ENCODE measurements around the gene KMO. TPM values are rescaled to one million over a fixed set of nuclear protein-coding genes. Genes with fewer than 3 reads are reported as not detected.
A peak's percentile ranks its signal among the peaks of the same experiment; 100 is the strongest.

Gene KMO
- total and polyA plus RNA-seq, 4 donors: 2.2 to 9.9 (median 6.4) TPM

DNA sequence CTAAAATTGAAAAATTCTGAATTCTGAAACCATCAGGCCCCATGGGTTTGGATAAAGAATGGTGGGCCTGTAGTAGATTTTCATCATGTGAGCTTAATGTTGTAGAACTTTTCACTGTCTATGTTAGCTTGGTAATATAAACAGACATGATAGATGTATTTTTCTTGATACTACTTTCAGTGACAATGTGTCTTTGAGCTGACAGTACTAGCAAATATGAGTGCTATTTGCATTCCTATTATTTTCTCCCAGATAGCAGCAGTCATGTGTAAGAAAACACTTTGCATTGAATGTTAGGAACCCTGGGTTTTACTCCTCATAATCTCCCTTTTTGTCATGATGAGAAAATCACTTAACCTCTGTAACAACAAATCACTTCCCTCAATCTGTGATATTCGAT, 18.1 kb downstream of the KMO start:
- Histone ChIP-seq H3K4me3 (no peak overlapping the region), H3K27me3 (ENCODE audit: control insufficient read depth in 3 of 3, insufficient read depth in 3 of 3, low read length in 2 of 3) (no peaks in the 10 kb centered on the region), H3K9me3 (ENCODE audit: control insufficient read depth in 4 of 4, insufficient read depth in 3 of 4, low read length in 3 of 4) (no peaks in the 10 kb centered on the region), H3K4me1 (ENCODE audit: control insufficient read depth in 5 of 5, insufficient read depth in 5 of 5, low read length in 5 of 5) (no peaks in the 10 kb centered on the region), H3K27ac (ENCODE audit: low read depth in 1 of 2, low read length in 1 of 2) (no peak overlapping the region), H3K9ac (ENCODE audit: insufficient read depth in 1 of 2, low read length in 2 of 2) (no peak overlapping the region), H3K36me3 (ENCODE audit: control insufficient read depth in 4 of 4, insufficient read depth in 4 of 4, low read length in 4 of 4) (no peaks in the 10 kb centered on the region)
- DNase-seq (no peak), ATAC-seq (ENCODE audit: insufficient read depth, low FRiP score) (no peak)
- 82 to 86% methylated on average over 1 of the region's 1 CpG for WGBS, 2 donors
- TF ChIP-seq, protein P1, sequence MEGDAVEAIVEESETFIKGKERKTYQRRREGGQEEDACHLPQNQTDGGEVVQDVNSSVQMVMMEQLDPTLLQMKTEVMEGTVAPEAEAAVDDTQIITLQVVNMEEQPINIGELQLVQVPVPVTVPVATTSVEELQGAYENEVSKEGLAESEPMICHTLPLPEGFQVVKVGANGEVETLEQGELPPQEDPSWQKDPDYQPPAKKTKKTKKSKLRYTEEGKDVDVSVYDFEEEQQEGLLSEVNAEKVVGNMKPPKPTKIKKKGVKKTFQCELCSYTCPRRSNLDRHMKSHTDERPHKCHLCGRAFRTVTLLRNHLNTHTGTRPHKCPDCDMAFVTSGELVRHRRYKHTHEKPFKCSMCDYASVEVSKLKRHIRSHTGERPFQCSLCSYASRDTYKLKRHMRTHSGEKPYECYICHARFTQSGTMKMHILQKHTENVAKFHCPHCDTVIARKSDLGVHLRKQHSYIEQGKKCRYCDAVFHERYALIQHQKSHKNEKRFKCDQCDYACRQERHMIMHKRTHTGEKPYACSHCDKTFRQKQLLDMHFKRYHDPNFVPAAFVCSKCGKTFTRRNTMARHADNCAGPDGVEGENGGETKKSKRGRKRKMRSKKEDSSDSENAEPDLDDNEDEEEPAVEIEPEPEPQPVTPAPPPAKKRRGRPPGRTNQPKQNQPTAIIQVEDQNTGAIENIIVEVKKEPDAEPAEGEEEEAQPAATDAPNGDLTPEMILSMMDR (IDR thresholded peaks at IDR 0.05; ENCODE audit: control extremely low read depth, extremely low read depth): no peak

DNA sequence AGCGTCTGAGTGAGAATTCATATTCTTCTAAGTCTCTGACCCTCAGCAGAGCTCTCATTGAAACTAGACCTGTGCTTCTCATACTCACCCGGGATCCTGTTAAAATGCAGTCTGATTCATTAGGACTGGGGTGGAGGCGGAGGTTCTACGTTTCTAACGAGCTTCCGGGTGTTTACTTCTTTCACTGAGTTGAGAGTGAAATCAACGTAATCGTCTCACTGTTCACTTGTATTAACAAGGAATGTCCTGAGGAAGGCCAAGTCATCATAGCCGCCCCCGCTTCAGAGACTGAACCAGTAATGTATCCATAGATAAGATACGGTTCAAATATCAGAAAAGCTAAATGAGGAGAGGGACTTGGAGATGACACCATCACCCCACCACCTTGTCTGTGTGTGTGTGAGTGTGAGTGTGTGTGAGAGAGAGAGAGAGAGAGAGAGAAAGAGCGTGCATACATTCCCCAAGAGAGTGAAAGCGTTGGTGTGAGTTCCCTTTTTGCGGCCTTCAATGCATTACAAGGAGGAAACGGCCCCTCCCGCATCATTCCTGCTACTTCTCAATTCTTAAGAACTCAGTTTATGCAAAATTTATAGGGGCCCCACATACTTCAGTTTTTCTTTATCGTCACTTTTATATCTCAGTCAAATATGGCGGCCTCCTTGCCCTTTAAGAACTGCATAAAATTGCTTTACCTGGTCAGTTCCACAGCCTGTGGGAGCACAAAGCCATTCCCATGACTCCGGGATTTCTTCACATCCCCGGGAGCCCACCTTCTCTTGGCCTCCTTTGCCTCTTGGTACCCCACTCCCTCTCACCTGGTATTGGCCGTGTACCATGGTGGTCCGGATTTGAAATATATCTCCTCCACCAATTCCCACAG, 19.8 kb downstream of the KMO start:
- no peak overlapping the region for H3K9ac ChIP-seq (ENCODE audit: insufficient read depth in 1 of 2, low read length in 2 of 2)
- 33 to 52% methylated on average over 22 of the region's 22 CpGs for WGBS, 2 donors
- H3K36me3 ChIP-seq (ENCODE audit: control insufficient read depth in 4 of 4, insufficient read depth in 4 of 4, low read length in 4 of 4): no peaks in the 10 kb centered on the region
- H3K9me3 ChIP-seq (ENCODE audit: control insufficient read depth in 4 of 4, insufficient read depth in 3 of 4, low read length in 3 of 4): no peaks in the 10 kb centered on the region
- ATAC-seq (ENCODE audit: insufficient read depth, low FRiP score): peak; percentile 66
- TF ChIP-seq, protein P1 (IDR thresholded peaks at IDR 0.05; ENCODE audit: control extremely low read depth, extremely low read depth): no peak
- no peaks in the 10 kb centered on the region for H3K27me3 ChIP-seq (ENCODE audit: control insufficient read depth in 3 of 3, insufficient read depth in 3 of 3, low read length in 2 of 3)
- peak in 1 of 3 donors; percentile 11 for DNase-seq
- no peak overlapping the region for H3K4me3 ChIP-seq
- H3K27ac ChIP-seq (ENCODE audit: low read depth in 1 of 2, low read length in 1 of 2): peak overlapping the region in 1 of 2 donors; percentile 35
- H3K4me1 ChIP-seq (ENCODE audit: control insufficient read depth in 5 of 5, insufficient read depth in 5 of 5, low read length in 5 of 5): no peaks in the 10 kb centered on the region

DNA sequence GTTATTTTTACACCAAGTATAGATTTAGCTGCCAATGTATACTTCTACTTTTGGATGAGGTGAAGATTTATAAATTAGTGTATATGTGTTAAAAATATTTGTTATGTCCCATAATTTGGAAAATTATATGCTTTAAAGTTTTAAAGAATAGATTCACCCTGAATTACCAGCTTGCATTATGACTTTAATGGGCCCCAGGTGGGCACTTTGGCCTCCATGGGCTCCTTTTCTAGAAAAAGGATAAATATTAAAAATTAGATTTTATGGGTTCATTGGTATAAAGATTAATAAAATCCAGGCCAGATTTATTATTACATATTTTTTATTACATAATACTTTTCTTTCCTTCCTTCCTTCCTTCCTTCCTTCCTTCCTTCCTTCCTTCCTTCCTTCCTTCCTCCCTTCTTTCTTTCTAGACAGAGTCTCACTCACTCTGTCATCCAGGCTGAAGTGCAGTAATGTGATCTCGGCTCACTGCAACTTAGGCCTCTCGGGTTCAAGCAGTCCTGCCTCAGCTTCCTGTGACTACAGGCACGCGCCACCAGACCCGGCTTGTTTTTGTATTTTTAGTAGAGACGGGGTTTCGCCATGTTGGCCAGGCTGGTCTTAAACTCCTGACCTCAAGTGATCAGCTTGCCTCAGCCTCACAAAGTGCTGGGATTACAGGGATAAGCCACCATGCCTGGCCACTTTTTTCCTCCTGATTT, 21.9 kb downstream of the KMO start:
- ATAC-seq (ENCODE audit: insufficient read depth, low FRiP score): no peak

More for the DNA sequence above, 21.9 kb downstream of the KMO start:
- no peaks in the 10 kb centered on the region for H3K4me1 ChIP-seq (ENCODE audit: control insufficient read depth in 5 of 5, insufficient read depth in 5 of 5, low read length in 5 of 5)
- TF ChIP-seq, protein P1 (IDR thresholded peaks at IDR 0.05; ENCODE audit: control extremely low read depth, extremely low read depth): no peak
- no peak overlapping the region for H3K4me3 ChIP-seq
- H3K9ac ChIP-seq (ENCODE audit: insufficient read depth in 1 of 2, low read length in 2 of 2): no peak overlapping the region
- H3K9me3 ChIP-seq (ENCODE audit: control insufficient read depth in 4 of 4, insufficient read depth in 3 of 4, low read length in 3 of 4): no peaks in the 10 kb centered on the region
- no peaks in the 10 kb centered on the region for H3K27me3 ChIP-seq (ENCODE audit: control insufficient read depth in 3 of 3, insufficient read depth in 3 of 3, low read length in 2 of 3)
- no peaks in the 10 kb centered on the region for H3K36me3 ChIP-seq (ENCODE audit: control insufficient read depth in 4 of 4, insufficient read depth in 4 of 4, low read length in 4 of 4)
- 71 to 79% methylated on average over 7 of the region's 7 CpGs for WGBS, 2 donors
- H3K27ac ChIP-seq (ENCODE audit: low read depth in 1 of 2, low read length in 1 of 2): no peak overlapping the region
- no peak for DNase-seq
